Ascending aorta (tissue), 2 donors: ENCODE results near the gene RALGAPA2. TPM values are rescaled to one million over a fixed set of nuclear protein-coding genes. Genes with fewer than 3 reads are reported as not detected.

Experiments used
- DNase-seq, 2 donors: peaks; one replicate each; pipeline ENCODE4 v3.0.0-alpha.2; 2019; ENCODE audit warnings: low spot score in 2 of 2
- H3K27ac ChIP-seq, 2 donors: fragments of 200-600 bp; sonication (generic); one replicate each; pipeline ENCODE4 v1.5.1; 2016 to 2017; ENCODE audit warnings: mild to moderate bottlenecking in 1 of 2
- H3K27me3 ChIP-seq: fragments of 200-600 bp; sonication (generic); one replicate; pipeline ENCODE4 v1.5.1; 2017
- H3K36me3 ChIP-seq, 2 donors: fragments of 200-600 bp; sonication (generic); one replicate each; pipeline ENCODE4 v1.5.1; 2016
- H3K4me1 ChIP-seq, 2 donors: fragments of 200-600 bp; sonication (generic); one replicate each; pipeline ENCODE4 v1.5.1; 2016 to 2017; ENCODE audit warnings: mild to moderate bottlenecking in 1 of 2
- H3K4me3 ChIP-seq, 2 donors: fragments of 200-600 bp; sonication (generic); one replicate each; pipeline ENCODE4 v1.5.1; 2016 to 2017; ENCODE audit warnings: mild to moderate bottlenecking in 1 of 2
- H3K9me3 ChIP-seq, 2 donors: fragments of 200-600 bp; sonication (generic); one replicate each; pipeline ENCODE4 v1.5.1; 2016
- intact Hi-C: fragments of 100-400 bp; cut with DNase I; formaldehyde crosslinking; loops from one replicate; pipeline ENCODE4 v1.15.1; 2023
- total RNA-seq: library from RNA; depleted of rRNA; stranded (reverse); fragments of >200 nt; gene quantifications from one replicate; pipeline ENCODE4 v1.1.0, GENCODE V29; 2016
- TF ChIP-seq, protein P1 (sequence below), 3 experiments: fragments of 200-600 bp in 2 of 3; fragments of 450-650 bp in 1 of 3; sonication (generic) in 2 of 3; IDR thresholded peaks; one replicate each; pipeline ENCODE4 v1.5.1; 2016 to 2019; ENCODE audit warnings: antibody characterized with exemption in 3 of 3, mild to moderate bottlenecking in 1 of 3, moderate library complexity in 1 of 3

RALGAPA2 gene
- total RNA-seq, 1 donor from 2014 or later = 68.9 TPM

DNA sequence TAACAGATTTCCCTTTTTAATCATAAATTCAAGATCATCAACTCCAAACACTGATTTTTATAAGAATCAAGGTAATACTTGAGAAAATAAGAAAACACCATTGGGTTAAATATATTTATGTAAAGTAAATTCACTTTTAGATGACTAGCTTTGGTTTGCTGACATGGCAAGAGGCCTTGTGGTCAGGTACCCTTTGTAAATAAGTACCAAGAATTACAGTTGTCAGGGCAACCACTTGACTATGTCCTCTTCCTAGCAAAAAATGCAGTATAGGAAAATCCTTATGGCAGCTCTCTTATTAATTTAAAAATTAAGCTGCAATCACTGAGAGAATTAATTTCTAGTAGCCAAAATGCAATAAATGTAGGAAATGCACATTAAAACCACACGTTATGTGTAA, 190.7 kb downstream of the RALGAPA2 start:
- Histone ChIP-seq H3K4me3 (no peak overlapping the region), H3K4me1 (no peaks in the 10 kb centered on the region), H3K27ac (no peak overlapping the region), H3K36me3 (peaks cover 13 to 28% of the 10 kb centered on the region in 2 donors), H3K9me3 (no peaks in the 10 kb centered on the region), H3K27me3 (no peaks in the 10 kb centered on the region)
- TF ChIP-seq, protein P1, sequence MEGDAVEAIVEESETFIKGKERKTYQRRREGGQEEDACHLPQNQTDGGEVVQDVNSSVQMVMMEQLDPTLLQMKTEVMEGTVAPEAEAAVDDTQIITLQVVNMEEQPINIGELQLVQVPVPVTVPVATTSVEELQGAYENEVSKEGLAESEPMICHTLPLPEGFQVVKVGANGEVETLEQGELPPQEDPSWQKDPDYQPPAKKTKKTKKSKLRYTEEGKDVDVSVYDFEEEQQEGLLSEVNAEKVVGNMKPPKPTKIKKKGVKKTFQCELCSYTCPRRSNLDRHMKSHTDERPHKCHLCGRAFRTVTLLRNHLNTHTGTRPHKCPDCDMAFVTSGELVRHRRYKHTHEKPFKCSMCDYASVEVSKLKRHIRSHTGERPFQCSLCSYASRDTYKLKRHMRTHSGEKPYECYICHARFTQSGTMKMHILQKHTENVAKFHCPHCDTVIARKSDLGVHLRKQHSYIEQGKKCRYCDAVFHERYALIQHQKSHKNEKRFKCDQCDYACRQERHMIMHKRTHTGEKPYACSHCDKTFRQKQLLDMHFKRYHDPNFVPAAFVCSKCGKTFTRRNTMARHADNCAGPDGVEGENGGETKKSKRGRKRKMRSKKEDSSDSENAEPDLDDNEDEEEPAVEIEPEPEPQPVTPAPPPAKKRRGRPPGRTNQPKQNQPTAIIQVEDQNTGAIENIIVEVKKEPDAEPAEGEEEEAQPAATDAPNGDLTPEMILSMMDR (IDR thresholded peaks at IDR 0.05) = no peak
- no peak for DNase-seq
- intact Hi-C loops = no loop called here

DNA sequence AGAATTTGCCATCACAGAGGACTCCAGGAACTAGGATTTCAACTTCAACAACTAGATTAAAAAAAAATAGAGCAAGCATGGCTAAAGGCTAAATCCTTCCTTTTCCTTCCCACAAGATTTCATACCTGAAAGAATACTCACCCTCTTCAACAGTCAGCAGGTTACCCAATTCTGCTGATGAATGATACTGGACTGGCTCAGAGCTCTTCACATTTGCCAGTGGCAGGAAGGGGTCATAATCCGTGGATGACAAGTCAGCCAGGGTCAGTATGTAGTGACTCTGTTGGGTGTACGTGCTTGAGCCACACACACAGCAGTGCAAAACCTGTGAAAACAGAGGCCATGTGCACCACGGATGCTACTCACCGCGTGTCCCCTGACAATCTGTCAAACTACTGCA, 191.7 kb downstream of the RALGAPA2 start:
- no peaks in the 10 kb centered on the region for H3K9me3 ChIP-seq
- no peak overlapping the region for H3K4me3 ChIP-seq
- DNase-seq = no peak
- H3K36me3 ChIP-seq = peaks cover 14 to 31% of the 10 kb centered on the region in 2 donors
- intact Hi-C loops = no loop called here
- TF ChIP-seq, protein P1 (IDR thresholded peaks at IDR 0.05) = no peak
- H3K27ac ChIP-seq = no peak overlapping the region
- no peaks in the 10 kb centered on the region for H3K4me1 ChIP-seq
- no peaks in the 10 kb centered on the region for H3K27me3 ChIP-seq

DNA sequence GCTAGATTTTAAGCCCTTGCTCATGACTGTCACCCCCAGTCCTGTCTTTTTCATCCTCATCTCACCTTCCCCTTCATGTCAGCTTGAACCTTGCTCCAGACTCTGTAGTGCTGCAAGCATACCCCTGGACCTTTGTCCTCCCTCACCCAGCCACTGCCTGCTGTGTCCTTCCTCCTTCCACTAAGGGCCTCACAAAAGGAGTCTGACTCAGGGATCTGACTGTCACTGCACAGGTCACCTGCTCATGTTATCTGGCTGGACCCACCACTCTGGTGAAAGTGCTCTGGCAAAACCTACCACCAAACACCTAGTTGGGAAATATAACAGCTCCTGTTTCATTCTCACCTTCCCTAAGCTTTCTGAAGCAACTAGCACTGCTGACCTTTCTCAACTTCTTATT, 193.2 kb downstream of the RALGAPA2 start:
- no peak for DNase-seq
- no peaks in the 10 kb centered on the region for H3K27me3 ChIP-seq
- H3K27ac ChIP-seq = no peak overlapping the region
- no peaks in the 10 kb centered on the region for H3K4me1 ChIP-seq
- no peak overlapping the region for H3K4me3 ChIP-seq
- peaks cover 0 to 4% of the 10 kb centered on the region in 2 donors for H3K9me3 ChIP-seq
- H3K36me3 ChIP-seq = peaks cover 24 to 41% of the 10 kb centered on the region in 2 donors
- TF ChIP-seq, protein P1 (IDR thresholded peaks at IDR 0.05) = no peak
- intact Hi-C loops = no loop called here

DNA sequence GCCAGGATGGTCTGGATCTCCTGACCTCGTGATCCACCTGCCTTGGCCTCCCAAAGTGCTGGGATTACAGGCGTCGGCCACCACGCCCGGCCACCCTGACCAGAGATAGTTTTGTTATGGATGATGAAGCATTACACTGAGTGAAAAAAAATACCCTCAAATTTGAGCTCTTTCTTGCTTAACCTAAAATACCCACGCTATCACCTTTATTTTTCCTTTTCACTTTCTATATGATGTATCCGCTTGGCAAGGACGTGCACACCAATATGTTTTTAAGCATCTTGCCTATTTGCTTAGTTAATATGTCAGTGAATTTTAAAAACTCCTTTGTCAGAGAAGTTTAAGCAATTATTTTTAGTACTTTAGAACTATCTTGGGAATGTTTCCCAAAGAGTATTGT, 194.2 kb downstream of the RALGAPA2 start:
- H3K4me1 ChIP-seq = no peaks in the 10 kb centered on the region
- intact Hi-C loops = no loop called here
- no peaks in the 10 kb centered on the region for H3K27me3 ChIP-seq
- H3K27ac ChIP-seq = no peak overlapping the region
- H3K9me3 ChIP-seq = peaks cover 0 to 4% of the 10 kb centered on the region in 2 donors
- TF ChIP-seq, protein P1 (IDR thresholded peaks at IDR 0.05) = no peak
- no peak for DNase-seq
- no peak overlapping the region for H3K4me3 ChIP-seq
- peaks cover 33 to 52% of the 10 kb centered on the region in 2 donors for H3K36me3 ChIP-seq

GRCh38 chr20:20517296-20517695, 195.1 kb downstream of the RALGAPA2 start:
- Histone ChIP-seq H3K27me3 (no peaks in the 10 kb centered on the region), H3K36me3 (peaks cover 33 to 61% of the 10 kb centered on the region in 2 donors), H3K27ac (no peak overlapping the region), H3K9me3 (peaks cover 0 to 4% of the 10 kb centered on the region in 2 donors), H3K4me1 (no peaks in the 10 kb centered on the region), H3K4me3 (no peak overlapping the region)
- no peak for DNase-seq
- TF ChIP-seq, protein P1 (IDR thresholded peaks at IDR 0.05) = no peak
- intact Hi-C loops = no loop called here

GRCh38 chr20:20513720-20514119, 198.7 kb downstream of the RALGAPA2 start:
- TF ChIP-seq, protein P1 (IDR thresholded peaks at IDR 0.05) = no peak
- Histone ChIP-seq H3K27me3 (no peaks in the 10 kb centered on the region), H3K9me3 (peaks cover 0 to 4% of the 10 kb centered on the region in 2 donors), H3K4me1 (no peaks in the 10 kb centered on the region), H3K36me3 (peaks cover 27 to 69% of the 10 kb centered on the region in 2 donors), H3K4me3 (no peak overlapping the region), H3K27ac (no peak overlapping the region)
- DNase-seq = no peak
- intact Hi-C loops = no loop called here
